Measurements from ENCODE around the gene PCCA.

- TF ChIP-seq ZNF274 (IDR thresholded peaks at IDR 0.05; ENCODE audit: low read depth, low read length) (no peak), SUZ12 (IDR thresholded peaks at IDR 0.05; ENCODE audit: extremely low read depth, insufficient read depth, insufficient read length) (no peak), YY1 (IDR thresholded peaks at IDR 0.05; ENCODE audit: insufficient read depth, insufficient read length) (no peak)
Measured at GRCh38 chr13:100440751-100441425, 352.0 kb downstream of the PCCA start.
